Colonic mucosa (tissue), 4 donors: ENCODE data around the gene HCLS1. TPM values are rescaled to one million over a fixed set of nuclear protein-coding genes. Genes with fewer than 3 reads are reported as not detected.

Experiments
- DNase-seq: peaks from one replicate; pipeline ENCODE4 v3.0.0-alpha.2; 2020
- H3K27ac ChIP-seq: fragments of 200-600 bp; one replicate; pipeline ENCODE4 v1.8.0; 2021
- H3K27me3 ChIP-seq: fragments of 200-600 bp; one replicate; pipeline ENCODE4 v1.8.0; 2021
- H3K36me3 ChIP-seq: fragments of 200-600 bp; one replicate; pipeline ENCODE4 v1.8.0; 2021
- H3K4me1 ChIP-seq: fragments of 200-600 bp; one replicate; pipeline ENCODE4 v1.8.0; 2021; ENCODE audit warnings: mild to moderate bottlenecking
- H3K4me3 ChIP-seq: fragments of 200-600 bp; one replicate; pipeline ENCODE4 v1.8.0; 2021
- H3K9ac ChIP-seq, 2 donors: one replicate each; pipeline ENCODE4 v1.7.0; 2013; ENCODE audit warnings: control low read depth in 2 of 2, low read depth in 2 of 2, low read length in 2 of 2
- H3K9me3 ChIP-seq: fragments of 200-600 bp; one replicate; pipeline ENCODE4 v1.8.0; 2021
- CTCF ChIP-seq: fragments of 200-600 bp; IDR thresholded peaks from one replicate; pipeline ENCODE4 v1.8.0; 2022; ENCODE audit warnings: antibody characterized with exemption, mild to moderate bottlenecking
- intact Hi-C: fragments of 100-400 bp; cut with DNase I; formaldehyde crosslinking; loops from one replicate; pipeline ENCODE4 v1.14.1; 2022
- total RNA-seq, 2 donors: library from RNA; stranded (reverse); fragmentation: NEBNext Ultra II Directional in 1 of 2; extraction: Animal tissue kit (Norgen Biotek cat#: 25700) in 1 of 2; gene quantifications; one replicate each; pipeline ENCODE4 v1.2.1, GENCODE V29; 2021
- donor health status: healthy.
- donor health status: DM: no; HTN: no; CAD: no.
- donor health status: DM: no; HTN: no; CAD: no.

Gene HCLS1
- total RNA-seq, 2 donors from 2014 or later, result 9.2 to 10.0 TPM

DNA sequence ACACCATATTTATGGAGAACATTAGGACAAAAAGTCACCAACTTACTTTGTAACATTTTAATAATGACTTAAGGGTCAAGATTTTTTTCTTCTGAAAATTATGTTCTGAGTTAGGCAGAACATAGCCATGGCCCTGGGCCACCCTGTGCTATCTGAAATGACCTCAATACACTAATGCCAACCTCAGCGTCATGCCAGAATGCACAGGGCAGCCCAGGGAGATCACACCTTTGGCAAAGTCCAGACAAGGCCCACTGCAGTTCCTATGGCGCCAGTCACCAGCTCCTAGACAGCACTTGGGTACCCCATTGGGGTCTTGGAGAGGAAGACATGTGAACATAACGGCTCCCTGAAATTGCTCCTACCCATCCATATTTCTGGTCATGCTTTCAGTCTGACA, 33.1 kb downstream of the HCLS1 start:
- Histone ChIP-seq H3K27ac (no peak overlapping the region), H3K27me3 (no peaks in the 10 kb centered on the region), H3K36me3 (no peaks in the 10 kb centered on the region), H3K4me3 (no peak overlapping the region), H3K4me1 (no peaks in the 10 kb centered on the region), H3K9me3 (no peaks in the 10 kb centered on the region), H3K9ac (no peak overlapping the region)
- intact Hi-C loops, result no loop called here
- DNase-seq, result no peak
- no peak for TF ChIP-seq CTCF

DNA sequence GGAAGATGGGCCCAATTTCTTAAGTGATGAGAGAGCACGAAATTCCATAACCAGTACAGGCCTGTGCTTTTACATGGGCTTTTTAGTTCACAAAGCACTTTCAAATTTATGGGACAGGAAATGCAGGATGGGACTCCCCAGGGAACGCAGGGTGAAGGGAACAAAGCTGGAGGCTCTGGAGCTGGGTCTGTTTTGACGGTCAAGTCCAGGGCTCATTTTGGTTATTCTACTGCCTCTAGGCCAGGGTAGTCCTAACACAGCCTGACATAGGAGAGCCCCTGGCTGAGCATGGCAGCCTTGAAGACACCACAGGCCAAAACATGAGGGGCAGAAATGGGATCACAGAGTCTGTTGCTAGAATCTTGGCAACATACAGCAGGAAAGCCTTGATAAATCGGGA, 33.5 kb downstream of the HCLS1 start:
- H3K27ac ChIP-seq, result no peak overlapping the region
- no peaks in the 10 kb centered on the region for H3K36me3 ChIP-seq
- no peak overlapping the region for H3K9ac ChIP-seq
- TF ChIP-seq CTCF, result no peak
- H3K4me1 ChIP-seq, result no peaks in the 10 kb centered on the region
- intact Hi-C loops, result no loop called here
- DNase-seq, result no peak
- H3K9me3 ChIP-seq, result no peaks in the 10 kb centered on the region
- no peaks in the 10 kb centered on the region for H3K27me3 ChIP-seq
- H3K4me3 ChIP-seq, result no peak overlapping the region

- no peak overlapping the region for H3K27ac ChIP-seq
- no peaks in the 10 kb centered on the region for H3K36me3 ChIP-seq
- H3K9me3 ChIP-seq, result no peaks in the 10 kb centered on the region
- no peaks in the 10 kb centered on the region for H3K4me1 ChIP-seq
- H3K4me3 ChIP-seq, result no peak overlapping the region
- H3K27me3 ChIP-seq, result no peaks in the 10 kb centered on the region
- H3K9ac ChIP-seq, result no peak overlapping the region
- no peak for TF ChIP-seq CTCF
- no peak for DNase-seq
- intact Hi-C loops, result no loop called here
Measured at GRCh38 chr3:121626495-121626894, 34.2 kb downstream of the HCLS1 start.

- intact Hi-C loops, result no loop called here
- Histone ChIP-seq H3K4me3 (no peak overlapping the region), H3K27me3 (no peaks in the 10 kb centered on the region), H3K4me1 (no peaks in the 10 kb centered on the region), H3K9ac (no peak overlapping the region), H3K27ac (no peak overlapping the region), H3K36me3 (no peaks in the 10 kb centered on the region), H3K9me3 (no peaks in the 10 kb centered on the region)
- TF ChIP-seq CTCF, result no peak
- no peak for DNase-seq
Measured at GRCh38 chr3:121624147-121624899, 36.4 kb downstream of the HCLS1 start.

- no peak for TF ChIP-seq CTCF
- no peak overlapping the region for H3K9ac ChIP-seq
- no peak overlapping the region for H3K4me3 ChIP-seq
- no peak overlapping the region for H3K27ac ChIP-seq
- no peaks in the 10 kb centered on the region for H3K27me3 ChIP-seq
- intact Hi-C loops, result no loop called here
- DNase-seq, result no peak
- no peaks in the 10 kb centered on the region for H3K9me3 ChIP-seq
- H3K36me3 ChIP-seq, result no peaks in the 10 kb centered on the region
- no peaks in the 10 kb centered on the region for H3K4me1 ChIP-seq
Measured at GRCh38 chr3:121621491-121621890, 39.2 kb downstream of the HCLS1 start.
